ENCODE data around the gene ERCC8.

ERCC8 gene

GRCh38 chr5:60835554-60835953, 109.3 kb downstream of the ERCC8 start:
- no peak for DNase-seq (ENCODE audit: low read depth in 2 of 2)

GRCh38 chr5:60833520-60833919, 111.3 kb downstream of the ERCC8 start:
- no peak for DNase-seq (ENCODE audit: low read depth in 2 of 2)

DNA sequence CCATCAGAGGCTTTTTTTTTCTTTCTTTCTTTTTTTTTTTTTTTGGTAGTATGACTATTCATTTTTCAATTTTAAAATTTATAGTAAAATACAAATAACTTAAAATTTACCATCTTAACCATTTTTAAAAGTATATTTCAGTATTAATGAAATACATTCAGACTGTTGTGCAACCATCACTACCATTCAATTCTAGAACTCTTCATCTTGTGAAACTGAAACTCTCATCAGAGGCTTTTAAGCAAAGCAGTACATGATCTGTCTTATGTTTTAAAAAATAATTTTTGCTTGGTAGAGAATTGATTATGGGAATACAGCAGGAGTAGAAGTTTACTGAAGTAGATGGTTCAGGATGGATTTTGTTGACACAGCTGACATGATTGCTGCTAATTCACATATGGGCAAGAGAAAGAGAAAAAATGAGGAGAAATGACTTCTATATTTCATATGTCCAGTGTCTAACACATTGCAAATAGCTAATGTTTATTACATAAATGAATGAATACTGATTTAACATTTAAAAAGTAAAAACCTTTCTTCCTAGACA, 114.2 kb downstream of the ERCC8 start:
- DNase-seq (ENCODE audit: low read depth in 2 of 2): no peak

- no peak for DNase-seq (ENCODE audit: low read depth in 2 of 2)
Measured at GRCh38 chr5:60829490-60830266, 115.2 kb downstream of the ERCC8 start.

DNA sequence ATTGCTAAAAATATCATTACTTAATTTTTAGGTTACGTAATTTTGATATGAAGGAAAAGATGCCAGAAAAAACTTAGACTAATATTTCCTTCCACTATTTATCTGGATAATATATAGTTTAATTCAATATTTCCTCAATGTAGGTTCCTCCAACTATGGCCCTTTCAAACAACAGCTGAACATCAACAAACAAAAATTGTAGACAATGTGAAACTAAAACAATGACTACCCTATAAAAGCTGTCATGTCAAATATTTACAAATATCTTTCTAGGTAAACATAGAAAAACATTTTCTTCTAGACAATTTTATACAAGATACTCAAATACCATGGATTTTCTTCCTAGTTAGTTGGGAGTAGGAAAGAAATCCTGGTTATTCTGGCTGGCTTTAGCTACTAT, 117.7 kb downstream of the ERCC8 start:
- no peak for DNase-seq (ENCODE audit: low read depth in 2 of 2)

- no peak for DNase-seq (ENCODE audit: low read depth in 2 of 2)
Measured at GRCh38 chr5:60826653-60827052, 118.2 kb downstream of the ERCC8 start.

Data from stimulated activated CD4-positive, alpha-beta T cell treated with anti-CD3 and anti-CD28 coated beads, Interleukin-15, amount 100 ng/mL, for 48 hours (primary cell).